ENCODE data around the gene SEC16B. TPM values are rescaled to one million over a fixed set of nuclear protein-coding genes. Genes with fewer than 3 reads are reported as not detected.

SEC16B gene
- total RNA-seq, 4 donors from 2014 or later: 4.7 to 16.9 (median 11.9) TPM

DNA sequence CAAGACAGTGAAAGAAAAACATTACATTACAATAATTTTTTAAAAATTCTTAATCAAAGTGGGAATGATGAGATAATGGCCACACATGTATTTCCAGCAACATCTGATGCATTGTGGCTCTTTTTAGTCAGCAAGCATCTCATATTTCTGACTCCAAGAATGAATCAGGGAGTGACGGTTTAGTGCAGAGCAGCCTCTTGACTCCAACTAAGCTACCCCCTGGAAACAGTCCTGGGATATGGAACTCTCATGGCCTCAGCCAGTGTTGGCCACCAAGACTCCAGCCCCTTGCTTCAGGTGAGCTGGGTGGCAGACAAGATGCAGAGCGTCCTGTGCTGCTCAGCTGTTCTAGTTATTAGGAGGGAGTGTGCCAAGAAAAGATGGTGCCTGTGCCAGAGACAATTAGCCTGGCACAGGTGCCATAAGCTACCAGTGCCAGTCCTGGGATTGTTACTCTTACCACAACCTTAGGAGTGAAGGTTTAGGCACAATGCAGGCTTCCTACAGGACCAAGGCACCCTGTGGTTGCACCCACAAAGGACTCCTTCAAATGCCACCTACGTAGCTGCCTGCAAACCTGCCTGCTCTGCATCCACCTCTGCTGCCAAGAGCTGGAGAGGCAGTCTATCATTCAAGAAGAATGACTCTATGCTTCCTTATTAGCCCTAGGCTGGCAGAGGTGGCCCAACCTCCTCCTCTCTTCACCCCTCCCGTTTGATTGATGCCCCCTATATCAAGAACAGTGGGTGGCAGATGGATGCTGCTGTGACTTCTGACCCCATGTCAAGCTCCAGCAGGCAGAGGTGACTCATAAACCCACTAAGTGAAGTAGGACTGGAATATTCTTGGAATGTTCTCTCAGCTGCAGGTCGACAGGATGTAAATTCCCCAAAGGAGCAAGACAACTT lies 6.0 kb upstream of the SEC16B start:
- no peaks in the 10 kb centered on the region for H3K27me3 ChIP-seq
- no peak overlapping the region for H3K27ac ChIP-seq
- DNase-seq: no peak
- intact Hi-C loops (cut with DNase I; ENCODE audit: low total_unique reads): no loop called here
- H3K4me1 ChIP-seq: no peaks in the 10 kb centered on the region
- no peak for TF ChIP-seq POLR2A (IDR thresholded peaks at IDR 0.05)
- TF ChIP-seq, protein P1, sequence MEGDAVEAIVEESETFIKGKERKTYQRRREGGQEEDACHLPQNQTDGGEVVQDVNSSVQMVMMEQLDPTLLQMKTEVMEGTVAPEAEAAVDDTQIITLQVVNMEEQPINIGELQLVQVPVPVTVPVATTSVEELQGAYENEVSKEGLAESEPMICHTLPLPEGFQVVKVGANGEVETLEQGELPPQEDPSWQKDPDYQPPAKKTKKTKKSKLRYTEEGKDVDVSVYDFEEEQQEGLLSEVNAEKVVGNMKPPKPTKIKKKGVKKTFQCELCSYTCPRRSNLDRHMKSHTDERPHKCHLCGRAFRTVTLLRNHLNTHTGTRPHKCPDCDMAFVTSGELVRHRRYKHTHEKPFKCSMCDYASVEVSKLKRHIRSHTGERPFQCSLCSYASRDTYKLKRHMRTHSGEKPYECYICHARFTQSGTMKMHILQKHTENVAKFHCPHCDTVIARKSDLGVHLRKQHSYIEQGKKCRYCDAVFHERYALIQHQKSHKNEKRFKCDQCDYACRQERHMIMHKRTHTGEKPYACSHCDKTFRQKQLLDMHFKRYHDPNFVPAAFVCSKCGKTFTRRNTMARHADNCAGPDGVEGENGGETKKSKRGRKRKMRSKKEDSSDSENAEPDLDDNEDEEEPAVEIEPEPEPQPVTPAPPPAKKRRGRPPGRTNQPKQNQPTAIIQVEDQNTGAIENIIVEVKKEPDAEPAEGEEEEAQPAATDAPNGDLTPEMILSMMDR (IDR thresholded peaks at IDR 0.05): no peak
- no peaks in the 10 kb centered on the region for H3K9me3 ChIP-seq
- no peaks in the 10 kb centered on the region for H3K36me3 ChIP-seq
- no peak overlapping the region for H3K4me3 ChIP-seq

DNA sequence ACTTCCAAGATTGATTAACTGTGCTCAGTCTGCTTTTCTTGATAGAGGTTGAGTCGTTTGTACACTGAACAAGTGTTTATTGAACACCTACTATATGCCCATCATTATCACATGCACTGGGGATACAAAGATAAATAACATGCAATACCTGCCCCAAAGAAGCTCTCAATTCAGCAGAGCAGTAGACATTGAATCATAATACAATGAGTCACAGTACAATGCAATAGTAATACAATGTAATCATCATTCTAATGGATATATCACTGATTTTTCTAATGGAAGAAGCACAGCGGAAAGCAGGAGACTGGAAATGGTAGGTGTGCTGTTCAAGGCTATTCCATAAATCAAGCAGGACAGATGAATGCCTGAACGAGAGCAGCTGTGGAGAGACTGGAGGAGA lies 3.7 kb upstream of the SEC16B start:
- Histone ChIP-seq H3K9me3 (no peaks in the 10 kb centered on the region), H3K27ac (no peak overlapping the region), H3K36me3 (no peaks in the 10 kb centered on the region), H3K27me3 (no peaks in the 10 kb centered on the region), H3K4me1 (no peaks in the 10 kb centered on the region), H3K4me3 (no peak overlapping the region)
- TF ChIP-seq, protein P1 (IDR thresholded peaks at IDR 0.05): no peak
- no peak for TF ChIP-seq POLR2A (IDR thresholded peaks at IDR 0.05)
- intact Hi-C loops (cut with DNase I; ENCODE audit: low total_unique reads): no loop called here
- no peak for DNase-seq

DNA sequence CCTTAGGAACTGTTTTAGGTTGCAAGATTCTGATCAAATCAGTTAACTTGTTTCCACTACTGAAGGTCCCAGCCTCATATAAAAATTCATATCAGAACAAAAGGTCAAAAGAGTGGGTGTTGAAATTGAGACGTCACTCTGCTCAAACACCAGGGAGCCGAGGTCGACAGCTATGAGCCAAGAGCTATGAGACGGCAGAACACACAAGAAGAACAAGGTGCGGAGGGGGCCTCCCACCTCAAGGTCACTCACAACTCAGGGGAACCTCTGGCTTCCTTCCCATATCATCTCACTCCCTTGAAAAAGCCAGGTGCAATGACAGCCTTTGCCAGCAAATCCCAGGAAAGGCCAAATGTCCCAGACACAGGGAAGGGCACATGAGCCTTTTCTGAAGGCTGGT lies 749 bp downstream of the SEC16B start:
- no peak for DNase-seq
- H3K27ac ChIP-seq: no peak overlapping the region
- no peaks in the 10 kb centered on the region for H3K27me3 ChIP-seq
- no peaks in the 10 kb centered on the region for H3K36me3 ChIP-seq
- no peak for TF ChIP-seq POLR2A (IDR thresholded peaks at IDR 0.05)
- TF ChIP-seq, protein P1 (IDR thresholded peaks at IDR 0.05): no peak
- no peak overlapping the region for H3K4me3 ChIP-seq
- no peaks in the 10 kb centered on the region for H3K4me1 ChIP-seq
- H3K9me3 ChIP-seq: no peaks in the 10 kb centered on the region
- intact Hi-C loops (cut with DNase I; ENCODE audit: low total_unique reads): no loop called here

DNA sequence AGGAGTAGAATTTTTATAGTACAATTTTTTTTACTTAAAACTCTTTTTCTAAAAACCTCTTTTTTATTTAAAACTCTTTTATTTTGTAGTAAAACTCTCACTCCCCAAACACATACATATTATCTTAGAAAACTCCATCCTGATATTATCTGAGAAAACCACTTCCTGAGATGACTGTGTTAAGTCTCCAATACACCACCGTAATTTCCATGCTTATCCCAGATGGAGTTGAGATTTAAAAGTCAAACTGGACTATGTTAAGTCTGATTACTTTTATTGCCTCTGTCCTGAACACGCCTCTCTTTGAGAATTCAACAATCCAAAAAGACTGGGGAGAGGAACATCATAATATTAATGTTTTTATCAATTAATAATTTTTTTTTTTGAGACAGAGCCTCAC lies 3.7 kb downstream of the SEC16B start:
- H3K4me3 ChIP-seq: no peak overlapping the region
- no peak for TF ChIP-seq POLR2A (IDR thresholded peaks at IDR 0.05)
- TF ChIP-seq, protein P1 (IDR thresholded peaks at IDR 0.05): no peak
- H3K9me3 ChIP-seq: no peaks in the 10 kb centered on the region
- no peak for DNase-seq
- H3K27me3 ChIP-seq: no peaks in the 10 kb centered on the region
- H3K4me1 ChIP-seq: no peaks in the 10 kb centered on the region
- H3K36me3 ChIP-seq: no peaks in the 10 kb centered on the region
- no peak overlapping the region for H3K27ac ChIP-seq
- intact Hi-C loops (cut with DNase I; ENCODE audit: low total_unique reads): no loop called here

DNA sequence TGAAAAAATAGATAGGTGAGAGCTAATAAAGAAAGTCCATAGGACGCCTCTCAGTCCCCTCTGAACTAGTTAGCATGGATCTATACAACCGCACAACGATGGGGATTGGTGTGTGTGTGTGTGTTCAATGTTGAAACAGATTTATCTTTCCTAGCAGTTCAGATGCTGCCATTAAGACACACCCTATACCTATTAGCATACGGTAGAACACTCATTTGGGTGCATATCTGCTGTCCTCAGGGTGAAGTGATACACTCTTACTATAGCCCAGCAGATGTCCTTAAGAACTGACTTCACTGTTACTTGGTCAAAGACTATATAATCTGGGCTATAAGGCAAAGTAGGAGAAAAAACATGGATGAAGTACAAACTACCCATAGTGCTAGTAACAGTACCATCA lies 4.6 kb downstream of the SEC16B start:
- no peaks in the 10 kb centered on the region for H3K27me3 ChIP-seq
- intact Hi-C loops (cut with DNase I; ENCODE audit: low total_unique reads): no loop called here
- DNase-seq: no peak
- H3K27ac ChIP-seq: no peak overlapping the region
- H3K4me1 ChIP-seq: no peaks in the 10 kb centered on the region
- TF ChIP-seq, protein P1 (IDR thresholded peaks at IDR 0.05): no peak
- no peak for TF ChIP-seq POLR2A (IDR thresholded peaks at IDR 0.05)
- H3K9me3 ChIP-seq: no peaks in the 10 kb centered on the region
- no peaks in the 10 kb centered on the region for H3K36me3 ChIP-seq
- no peak overlapping the region for H3K4me3 ChIP-seq
